A204.1 (cell line): ENCODE data around the gene NAT14.
"Not testable (repeated sequence)": the region's sequence is repeated elsewhere in the genome, so short reads cannot be mapped to it uniquely, and the experiment has no call there.

Experiments
- FAIRE-seq: peaks from 2 replicates; lab custom pipeline; 2012; peaks lifted over from hg19 to GRCh38; lab: Jason Lieb, UNC

NAT14 gene

GRCh38 chr19:55504252-55504603 lies 19.2 kb downstream of the NAT14 start:
- no peak for FAIRE-seq

GRCh38 chr19:55504981-55505380 lies 20.0 kb downstream of the NAT14 start:
- no peak for FAIRE-seq

- FAIRE-seq, result no peak
Measured at GRCh38 chr19:55508120-55508519, 23.1 kb downstream of the NAT14 start.

GRCh38 chr19:55516878-55517620 lies 32.1 kb downstream of the NAT14 start:
- peak; percentile 88 for FAIRE-seq

GRCh38 chr19:55519451-55520311 lies 34.7 kb downstream of the NAT14 start:
- FAIRE-seq, result no peak

- FAIRE-seq, result no peak
Measured at GRCh38 chr19:55520691-55521292, 35.8 kb downstream of the NAT14 start.

- FAIRE-seq, result no peak
Measured at GRCh38 chr19:55525289-55526101, 40.5 kb downstream of the NAT14 start.

GRCh38 chr19:55526216-55527196 lies 41.5 kb downstream of the NAT14 start:
- FAIRE-seq, result no peak

GRCh38 chr19:55527197-55528029 lies 42.4 kb downstream of the NAT14 start:
- FAIRE-seq, result no peak

- FAIRE-seq, result no peak
Measured at GRCh38 chr19:55528030-55528803, 43.2 kb downstream of the NAT14 start.

- no peak for FAIRE-seq
Measured at GRCh38 chr19:55529636-55530234, 44.7 kb downstream of the NAT14 start.

- FAIRE-seq, result no peak
Measured at GRCh38 chr19:55530996-55531395, 46.0 kb downstream of the NAT14 start.

- FAIRE-seq, result not testable (repeated sequence)
Measured at GRCh38 chr19:55534280-55534679, 49.3 kb downstream of the NAT14 start.

- no peak for FAIRE-seq
Measured at GRCh38 chr19:55535173-55535964, 50.4 kb downstream of the NAT14 start.

- FAIRE-seq, result no peak
Measured at GRCh38 chr19:55535965-55536350, 51.0 kb downstream of the NAT14 start.

- FAIRE-seq, result no peak
Measured at GRCh38 chr19:55536366-55536765, 51.4 kb downstream of the NAT14 start.
